NCI-H345 treated with DMSO at 0.1 percent for 48 hours (cell line): ENCODE results near the gene TRPM7.
"Not testable (repeated sequence)": the region's sequence is repeated elsewhere in the genome, so short reads cannot be mapped to it uniquely, and the experiment has no call there.

Experiments
- DNase-seq: peaks from one replicate; lab custom pipeline; 2025; ENCODE audit not compliant: unreplicated experiment; lab: John Stamatoyannopoulos, UW

Gene TRPM7

GRCh38 chr15:50577492-50577891 is 109.1 kb downstream of the TRPM7 start:
- no peak for DNase-seq

GRCh38 chr15:50576166-50576565 is 110.4 kb downstream of the TRPM7 start:
- DNase-seq, result no peak

GRCh38 chr15:50573842-50574241 is 112.8 kb downstream of the TRPM7 start:
- not testable (repeated sequence) for DNase-seq

- DNase-seq, result no peak
These were observed 122.8 kb downstream of the TRPM7 start for GRCh38 chr15:50563756-50564155.

GRCh38 chr15:50562735-50563640 is 123.6 kb downstream of the TRPM7 start:
- no peak for DNase-seq

GRCh38 chr15:50558012-50558411 is 128.6 kb downstream of the TRPM7 start:
- no peak for DNase-seq

- no peak for DNase-seq
These were observed 129.8 kb downstream of the TRPM7 start for GRCh38 chr15:50556642-50557371.

- DNase-seq, result no peak
These were observed 134.4 kb downstream of the TRPM7 start for GRCh38 chr15:50552238-50552637.

GRCh38 chr15:50549326-50549725 is 137.3 kb downstream of the TRPM7 start:
- no peak for DNase-seq

GRCh38 chr15:50546566-50546965 is 140.0 kb downstream of the TRPM7 start, which contains the start of gene USP50:
Gene USP50 (minus strand): TSS chr15:50546666. CDS start chr15:50546525, 141 bp downstream.
- DNase-seq, result no peak

GRCh38 chr15:50544368-50544767 is 142.2 kb downstream of the TRPM7 start:
- no peak for DNase-seq

- DNase-seq, result no peak
These were observed 143.0 kb downstream of the TRPM7 start for GRCh38 chr15:50543556-50543955.

GRCh38 chr15:50542887-50543210 is 143.7 kb downstream of the TRPM7 start:
- no peak for DNase-seq

- DNase-seq, result no peak
These were observed 154.8 kb downstream of the TRPM7 start for GRCh38 chr15:50531766-50532165.

- no peak for DNase-seq
These were observed 155.4 kb downstream of the TRPM7 start for GRCh38 chr15:50531163-50531562.

GRCh38 chr15:50523851-50524251 is 162.7 kb downstream of the TRPM7 start:
- no peak for DNase-seq

GRCh38 chr15:50519740-50520425 is 166.7 kb downstream of the TRPM7 start:
- no peak for DNase-seq

- no peak for DNase-seq
These were observed 173.6 kb downstream of the TRPM7 start for GRCh38 chr15:50513001-50513400.
